ENCODE measurements around the gene ADARB2.

The ADARB2 gene

DNA sequence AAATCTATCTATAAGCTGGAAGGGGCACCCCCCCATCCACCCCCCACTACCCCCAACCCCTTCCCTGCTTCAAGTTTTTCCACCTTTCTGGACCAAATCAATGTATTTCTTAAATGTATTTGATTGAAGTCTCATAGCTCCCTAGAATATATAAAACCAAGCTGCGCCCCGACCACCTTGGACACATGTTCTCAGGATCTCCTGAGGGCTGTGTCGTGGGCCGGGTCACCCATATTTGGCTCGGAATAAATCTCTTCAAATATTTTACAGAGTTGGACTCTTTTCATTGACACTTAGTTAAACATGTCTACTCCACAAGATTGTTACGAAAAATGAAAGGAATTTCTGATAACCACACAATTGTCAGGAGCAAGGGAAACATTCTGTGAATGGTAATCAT, 215.6 kb downstream of the ADARB2 start:
- DNase-seq (ENCODE audit: low read depth), result no peak

DNA sequence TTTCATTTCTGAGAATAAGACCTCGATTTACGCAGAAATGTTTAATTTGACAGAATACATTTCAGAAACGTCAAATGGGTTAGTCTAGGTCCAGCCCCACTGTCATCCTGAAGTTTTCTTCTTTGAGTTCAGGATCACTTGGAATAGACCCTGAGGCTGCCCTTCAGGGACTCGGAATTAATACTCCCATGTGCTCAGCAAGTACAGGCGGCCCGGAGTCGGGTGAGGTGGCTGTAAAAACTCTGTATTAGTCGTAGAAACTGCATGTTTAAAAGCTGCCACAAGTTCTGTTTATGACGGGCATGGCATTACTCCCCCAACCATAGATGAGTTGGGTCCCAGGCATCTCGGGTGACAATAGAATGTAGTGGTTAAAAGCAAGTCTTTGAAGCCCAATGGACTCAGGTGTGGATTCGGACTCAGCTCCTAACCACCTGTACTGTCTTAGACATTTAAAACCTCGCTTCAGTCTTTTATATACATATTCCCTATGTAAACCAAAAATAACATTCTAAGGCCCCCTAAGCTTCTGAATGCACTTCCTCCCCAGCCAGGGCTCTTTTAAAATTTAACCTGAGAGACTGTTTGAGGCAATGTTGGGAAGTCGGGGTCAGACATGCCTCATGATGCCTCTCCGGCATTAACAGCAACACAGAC, 216.3 kb downstream of the ADARB2 start:
- DNase-seq (ENCODE audit: low read depth), result no peak

- DNase-seq (ENCODE audit: low read depth), result no peak
Measured at GRCh38 chr10:1519391-1519790, 217.9 kb downstream of the ADARB2 start.

GRCh38 chr10:1517684-1518083, 219.6 kb downstream of the ADARB2 start:
- no peak for DNase-seq (ENCODE audit: low read depth)

- no peak for DNase-seq (ENCODE audit: low read depth)
Measured at GRCh38 chr10:1516492-1517165, 220.7 kb downstream of the ADARB2 start.

GRCh38 chr10:1515780-1516491, 221.4 kb downstream of the ADARB2 start:
- DNase-seq (ENCODE audit: low read depth), result no peak

DNA sequence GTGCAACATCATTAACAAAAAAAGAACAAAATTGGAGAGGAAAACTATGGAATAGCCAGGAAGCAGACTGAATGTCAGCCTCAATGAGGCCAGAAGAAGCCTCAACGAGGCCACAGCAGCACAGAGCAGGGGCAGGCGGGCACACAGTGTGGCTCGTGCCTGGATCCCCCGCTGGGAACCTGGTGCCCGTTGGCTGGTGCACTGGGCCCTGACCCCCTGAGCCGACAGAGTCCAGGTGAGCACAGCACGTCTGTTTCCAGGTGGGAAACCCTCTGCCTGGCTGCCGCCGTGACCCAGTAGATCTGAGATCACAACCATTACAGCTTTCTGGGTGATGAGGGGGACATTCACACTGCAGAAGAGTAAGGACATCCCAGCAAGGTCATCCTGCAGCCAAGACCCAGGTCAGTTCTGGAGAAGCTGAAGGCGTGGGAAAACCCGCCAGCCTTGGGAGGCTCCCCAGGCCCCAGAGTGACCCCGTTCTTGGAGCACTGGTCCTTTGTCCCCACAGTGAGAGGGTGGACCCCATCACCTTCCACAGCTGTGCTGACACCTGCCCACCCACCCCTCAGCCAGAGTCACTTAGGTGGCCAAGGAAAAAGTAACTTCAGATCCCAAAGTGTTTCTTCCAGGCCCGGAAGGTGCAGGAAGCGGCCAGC, 222.1 kb downstream of the ADARB2 start:
- no peak for DNase-seq (ENCODE audit: low read depth)

GRCh38 chr10:1514681-1515080, 222.6 kb downstream of the ADARB2 start:
- no peak for DNase-seq (ENCODE audit: low read depth)

DNA sequence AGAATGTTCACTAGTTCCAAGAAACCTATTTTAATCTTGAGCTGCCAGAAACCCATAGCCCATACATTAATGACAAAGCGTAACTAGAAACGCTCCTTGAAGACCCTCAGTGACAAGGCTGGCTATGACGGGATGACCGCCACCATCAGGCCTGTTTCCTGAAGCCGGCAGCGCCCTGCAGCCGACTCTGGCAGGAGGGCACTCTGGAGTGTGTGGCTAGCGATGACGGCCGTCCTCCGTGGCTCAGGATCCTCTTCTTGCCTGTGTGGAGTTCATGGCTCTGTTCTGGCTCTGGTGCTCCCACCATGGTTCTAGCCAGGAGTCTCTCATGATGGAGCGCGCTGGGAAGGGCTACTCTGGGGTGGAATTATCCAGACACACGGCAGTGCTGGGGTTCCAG, 224.1 kb downstream of the ADARB2 start:
- DNase-seq (ENCODE audit: low read depth), result no peak

DNA sequence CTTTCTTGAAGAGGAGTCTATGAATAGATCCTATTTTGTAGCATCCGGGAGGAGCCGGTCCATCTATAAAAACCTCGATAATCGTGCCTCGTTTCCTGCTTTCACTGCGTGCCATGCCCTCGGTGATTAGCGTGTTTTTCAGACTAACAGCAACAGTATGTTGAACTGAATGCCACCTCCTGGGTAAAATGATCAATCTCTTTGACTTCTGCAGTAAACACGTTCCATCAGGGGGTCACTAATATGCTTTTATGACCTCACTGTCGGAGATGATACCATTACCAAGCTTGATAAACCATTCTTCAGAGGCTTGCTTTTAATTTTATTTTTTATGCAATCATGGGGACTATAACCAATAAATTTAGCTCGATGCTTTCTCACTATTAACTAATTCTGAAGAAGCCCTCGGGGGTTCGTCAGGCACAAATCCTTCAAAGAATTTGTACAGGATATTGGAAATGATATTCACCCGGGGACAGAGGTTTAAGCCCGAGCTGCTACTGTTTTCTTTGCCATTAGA, 228.3 kb downstream of the ADARB2 start:
- no peak for DNase-seq (ENCODE audit: low read depth)

- no peak for DNase-seq (ENCODE audit: low read depth)
Measured at GRCh38 chr10:1508096-1508495, 229.2 kb downstream of the ADARB2 start.

DNA sequence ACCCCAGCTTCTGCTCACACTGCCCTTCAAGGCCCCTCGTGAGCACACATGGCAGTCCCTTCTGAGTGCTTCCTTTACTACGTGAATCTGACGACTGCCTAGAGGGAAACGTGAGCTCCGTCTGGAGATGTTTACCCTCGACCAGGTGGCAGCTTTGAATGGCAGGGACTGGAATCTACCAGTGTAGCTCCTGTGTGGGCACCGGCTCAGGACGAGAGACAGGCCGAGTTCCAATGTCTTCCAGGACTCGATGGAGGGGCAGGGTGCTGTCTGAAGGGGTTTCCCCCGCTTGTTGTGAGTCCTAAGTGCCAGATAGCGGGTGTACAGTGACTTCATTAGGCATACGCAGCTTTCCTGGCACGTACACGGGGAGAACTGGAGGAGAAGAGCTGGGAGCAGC, 229.9 kb downstream of the ADARB2 start:
- no peak for DNase-seq (ENCODE audit: low read depth)

DNA sequence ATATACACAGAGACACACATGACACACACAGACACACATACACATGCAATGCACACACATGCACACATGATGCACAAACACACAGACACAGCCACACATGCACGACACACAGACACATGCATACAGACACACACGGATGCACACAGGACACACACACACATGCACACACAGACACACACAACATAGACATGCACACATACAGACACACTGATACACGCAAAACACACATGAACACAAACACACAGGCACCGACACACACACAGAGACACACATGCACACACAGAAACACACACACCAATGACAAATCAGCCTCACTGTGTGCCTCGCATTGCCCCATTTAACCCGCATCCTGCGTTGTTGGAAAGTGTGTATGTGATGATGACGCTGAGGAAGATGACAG, 232.4 kb downstream of the ADARB2 start:
- no peak for DNase-seq (ENCODE audit: low read depth)

- DNase-seq (ENCODE audit: low read depth), result no peak
Measured at GRCh38 chr10:1504286-1504685, 233.0 kb downstream of the ADARB2 start.

GRCh38 chr10:1502451-1502850, 234.9 kb downstream of the ADARB2 start:
- DNase-seq (ENCODE audit: low read depth), result no peak

DNA sequence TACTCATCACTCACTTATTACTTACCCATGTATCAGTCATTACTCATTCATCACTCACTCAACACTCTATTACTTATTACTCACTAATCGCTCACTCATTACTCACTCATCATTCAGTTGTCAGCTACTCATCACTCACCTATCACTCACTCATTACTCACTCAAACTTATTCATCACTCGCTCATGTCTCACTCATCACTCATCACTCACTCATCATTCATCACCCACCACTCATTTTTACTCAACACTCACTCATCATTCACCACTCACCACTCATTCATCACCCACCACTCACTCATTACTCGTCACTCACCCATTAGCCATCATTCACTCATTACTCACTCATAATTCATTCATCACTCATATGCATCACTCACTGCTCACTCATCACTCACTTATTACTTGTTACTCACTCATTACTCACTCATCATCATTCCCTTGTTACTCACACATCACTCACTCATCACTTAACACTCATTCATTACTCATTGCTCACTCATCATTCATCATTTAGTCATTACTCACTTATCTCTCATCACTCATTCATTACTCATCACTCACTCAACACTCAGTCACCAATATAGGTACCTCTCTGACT, 237.9 kb downstream of the ADARB2 start:
- DNase-seq (ENCODE audit: low read depth), result no peak

- DNase-seq (ENCODE audit: low read depth), result no peak
Measured at GRCh38 chr10:1498746-1499358, 238.5 kb downstream of the ADARB2 start.

DNA sequence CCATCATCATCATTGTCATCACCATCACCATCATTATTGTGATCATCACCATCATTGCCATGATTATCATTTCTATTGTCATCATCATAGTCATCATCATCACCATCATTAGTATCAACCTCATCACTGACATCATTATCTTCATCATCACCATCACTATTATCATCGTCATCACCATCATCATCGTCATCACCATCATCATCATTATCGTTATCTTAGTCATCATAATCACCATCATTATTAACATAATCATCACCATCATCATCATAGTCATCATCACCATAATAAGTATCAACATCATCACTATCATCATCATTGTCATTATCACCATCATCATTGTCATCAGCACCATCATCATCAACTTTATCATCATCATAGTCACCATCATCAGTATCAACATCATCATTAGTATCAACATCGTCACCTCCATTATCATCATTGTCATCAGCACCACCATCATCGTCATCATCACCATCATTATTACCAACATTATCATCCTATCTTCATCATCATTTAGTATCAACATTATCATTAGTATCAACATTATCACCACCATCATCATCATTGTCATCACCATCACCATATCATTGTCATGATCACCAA, 241.3 kb downstream of the ADARB2 start:
- no peak for DNase-seq (ENCODE audit: low read depth)

DNA sequence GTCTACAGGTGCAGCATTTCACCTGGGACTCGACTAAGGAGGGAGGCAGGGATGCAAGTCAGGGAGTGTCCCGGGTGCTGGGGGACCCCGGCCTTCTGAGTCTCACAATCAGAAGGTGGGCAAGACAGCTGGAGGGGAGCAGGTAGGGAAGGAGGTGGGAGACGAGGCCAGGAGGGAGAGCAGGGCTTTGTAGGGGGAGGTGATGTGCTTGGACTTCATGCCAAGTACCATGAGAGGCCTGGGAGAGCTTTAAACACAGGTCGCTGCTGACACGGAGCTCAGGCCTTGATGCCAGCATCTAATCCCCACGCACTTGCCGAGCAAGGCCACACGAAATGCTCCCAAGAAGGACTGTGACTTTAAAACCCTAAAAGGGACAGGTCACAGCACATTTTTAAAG, 244.7 kb downstream of the ADARB2 start:
- no peak for DNase-seq (ENCODE audit: low read depth)

- no peak for DNase-seq (ENCODE audit: low read depth)
Measured at GRCh38 chr10:1491901-1492300, 245.4 kb downstream of the ADARB2 start.

DNA sequence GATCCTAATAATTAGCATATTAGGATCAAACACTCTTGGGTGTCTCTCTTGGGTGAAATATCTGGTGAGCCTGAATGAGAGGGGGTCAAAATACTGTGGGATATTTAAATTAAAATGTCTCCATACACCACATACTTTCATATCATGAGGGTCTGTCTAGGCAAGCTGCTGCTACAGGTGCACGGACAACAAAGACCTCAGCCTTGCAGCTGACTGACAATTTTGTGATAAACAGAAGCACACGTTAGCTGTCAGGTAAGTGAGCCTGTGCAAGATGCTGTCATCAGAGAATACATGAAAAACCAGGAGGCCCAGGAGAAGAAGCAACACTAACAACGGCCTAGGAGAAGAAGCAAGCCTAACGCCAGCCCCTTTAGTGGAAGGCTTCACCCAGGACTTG, 247.5 kb downstream of the ADARB2 start:
- DNase-seq (ENCODE audit: low read depth), result no peak

Measured in stimulated activated CD8-positive, alpha-beta memory T cell treated with anti-CD3 and anti-CD28 coated beads, Interleukin-7, amount 100 ng/mL, for 24 hours (primary cell).